Fibroblast of mammary gland (primary cell): Measurements from ENCODE around the gene FOXN3.

Source experiments
- DNase-seq: peaks from one replicate; pipeline ENCODE4 v3.0.0-alpha.2; 2010; ENCODE audit warnings: low read depth
- H3K4me3 ChIP-seq: 2 replicates; pipeline ENCODE4 v1.5.1; 2011; ENCODE audit warnings: low read depth, mild to moderate bottlenecking, low read length, moderate library complexity; ENCODE audit not compliant: control insufficient read depth
- TF ChIP-seq, protein P1 (sequence below): conservative IDR thresholded peaks from 2 replicates; pipeline ENCODE4 v1.5.1; 2011; ENCODE audit warnings: low read depth, low read length, inconsistent platforms; ENCODE audit not compliant: control insufficient read depth, insufficient read depth

Gene FOXN3

GRCh38 chr14:89110110-89110509, 306.9 kb downstream of the FOXN3 start:
- DNase-seq = no peak
- TF ChIP-seq, protein P1, sequence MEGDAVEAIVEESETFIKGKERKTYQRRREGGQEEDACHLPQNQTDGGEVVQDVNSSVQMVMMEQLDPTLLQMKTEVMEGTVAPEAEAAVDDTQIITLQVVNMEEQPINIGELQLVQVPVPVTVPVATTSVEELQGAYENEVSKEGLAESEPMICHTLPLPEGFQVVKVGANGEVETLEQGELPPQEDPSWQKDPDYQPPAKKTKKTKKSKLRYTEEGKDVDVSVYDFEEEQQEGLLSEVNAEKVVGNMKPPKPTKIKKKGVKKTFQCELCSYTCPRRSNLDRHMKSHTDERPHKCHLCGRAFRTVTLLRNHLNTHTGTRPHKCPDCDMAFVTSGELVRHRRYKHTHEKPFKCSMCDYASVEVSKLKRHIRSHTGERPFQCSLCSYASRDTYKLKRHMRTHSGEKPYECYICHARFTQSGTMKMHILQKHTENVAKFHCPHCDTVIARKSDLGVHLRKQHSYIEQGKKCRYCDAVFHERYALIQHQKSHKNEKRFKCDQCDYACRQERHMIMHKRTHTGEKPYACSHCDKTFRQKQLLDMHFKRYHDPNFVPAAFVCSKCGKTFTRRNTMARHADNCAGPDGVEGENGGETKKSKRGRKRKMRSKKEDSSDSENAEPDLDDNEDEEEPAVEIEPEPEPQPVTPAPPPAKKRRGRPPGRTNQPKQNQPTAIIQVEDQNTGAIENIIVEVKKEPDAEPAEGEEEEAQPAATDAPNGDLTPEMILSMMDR = no peak

GRCh38 chr14:89108608-89109007, 308.4 kb downstream of the FOXN3 start:
- TF ChIP-seq, protein P1 = no peak
- H3K4me3 ChIP-seq = no peak overlapping the region
- DNase-seq = no peak

More at GRCh38 chr14:89110110-89110509, 306.9 kb downstream of the FOXN3 start:
- H3K4me3 ChIP-seq = no peak overlapping the region

DNA sequence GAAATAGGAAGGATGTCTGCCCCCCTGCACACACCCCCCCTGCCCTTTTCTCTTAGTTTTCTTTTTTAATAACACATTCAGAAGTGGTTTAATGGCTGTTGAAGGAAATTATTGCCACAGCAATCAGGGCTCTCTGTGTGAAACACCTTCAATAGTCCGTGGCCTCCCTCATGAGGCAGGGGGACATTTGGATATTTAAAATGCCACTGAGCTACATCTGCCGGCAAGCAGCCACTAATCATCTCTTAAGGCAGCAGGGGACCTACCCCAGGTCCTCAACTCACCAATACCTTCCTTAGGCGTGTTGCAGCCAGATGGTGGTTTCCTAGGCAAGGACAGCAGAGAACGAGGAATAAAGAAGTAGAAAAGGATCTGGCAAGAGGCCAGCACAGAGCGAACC, 309.4 kb downstream of the FOXN3 start:
- TF ChIP-seq, protein P1 = no peak
- DNase-seq = no peak
- no peak overlapping the region for H3K4me3 ChIP-seq
